Hematopoietic multipotent progenitor cell (in vitro differentiated cells): ENCODE data around the gene PSMD13. TPM values are rescaled to one million over a fixed set of nuclear protein-coding genes. Genes with fewer than 3 reads are reported as not detected.

Experiments used
- DNase-seq, 3 donors: peaks; one replicate each; pipeline ENCODE4 v3.0.0-alpha.2; 2011 to 2015; ENCODE audit warnings: low read depth in 2 of 3, low spot score in 2 of 3
- total RNA-seq: library from RNA; depleted of rRNA; stranded (reverse); fragments of >200 nt; gene quantifications from one replicate; pipeline ENCODE4 v1.2.3, GENCODE V29; 2012

PSMD13 gene
- total RNA-seq, 1 donor, result 73.2 TPM

DNA sequence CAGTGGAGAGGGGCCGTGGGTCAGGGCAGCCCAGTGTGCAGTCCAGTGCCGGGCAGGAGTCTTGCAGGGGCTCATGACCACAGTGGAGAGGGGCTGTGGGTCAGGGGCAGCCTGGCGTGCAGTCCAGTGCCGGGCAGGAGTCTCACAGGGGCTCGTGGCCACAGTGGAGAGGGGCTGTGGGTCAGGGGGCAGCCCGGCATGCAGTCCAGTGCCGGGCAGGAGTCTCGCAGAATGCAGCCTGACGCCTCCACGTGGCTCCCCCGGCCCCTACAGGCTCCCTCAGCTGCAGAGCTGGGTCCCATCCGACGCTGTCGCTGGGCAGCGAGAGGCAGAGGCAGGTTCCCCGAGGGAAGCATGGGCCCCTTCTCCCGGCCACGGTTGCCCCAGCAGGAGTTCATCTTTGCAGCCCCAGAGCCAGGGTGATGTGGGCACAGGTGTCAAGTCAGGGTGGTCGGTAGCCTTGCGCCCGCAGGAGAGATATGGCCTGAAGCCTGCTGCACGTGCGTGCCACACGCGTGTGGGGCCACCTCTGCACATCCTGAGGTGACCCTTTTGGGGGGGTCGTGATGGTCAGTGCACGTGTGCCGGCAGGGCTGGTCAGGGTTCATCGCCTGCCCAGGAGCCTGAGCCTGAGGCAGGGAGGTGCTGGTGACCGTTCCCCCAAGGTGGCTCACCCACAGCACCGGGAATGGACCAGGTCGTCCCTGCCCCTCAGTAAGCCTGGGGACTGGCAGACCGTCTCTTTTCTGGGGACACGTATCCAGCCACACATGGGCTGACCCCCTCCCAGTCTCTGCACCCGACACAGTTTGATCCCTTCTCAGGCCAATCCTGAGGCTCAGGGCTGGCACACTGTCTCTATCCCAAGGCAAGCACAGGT, 59.6 kb downstream of the PSMD13 start:
- DNase-seq, result no peak

DNA sequence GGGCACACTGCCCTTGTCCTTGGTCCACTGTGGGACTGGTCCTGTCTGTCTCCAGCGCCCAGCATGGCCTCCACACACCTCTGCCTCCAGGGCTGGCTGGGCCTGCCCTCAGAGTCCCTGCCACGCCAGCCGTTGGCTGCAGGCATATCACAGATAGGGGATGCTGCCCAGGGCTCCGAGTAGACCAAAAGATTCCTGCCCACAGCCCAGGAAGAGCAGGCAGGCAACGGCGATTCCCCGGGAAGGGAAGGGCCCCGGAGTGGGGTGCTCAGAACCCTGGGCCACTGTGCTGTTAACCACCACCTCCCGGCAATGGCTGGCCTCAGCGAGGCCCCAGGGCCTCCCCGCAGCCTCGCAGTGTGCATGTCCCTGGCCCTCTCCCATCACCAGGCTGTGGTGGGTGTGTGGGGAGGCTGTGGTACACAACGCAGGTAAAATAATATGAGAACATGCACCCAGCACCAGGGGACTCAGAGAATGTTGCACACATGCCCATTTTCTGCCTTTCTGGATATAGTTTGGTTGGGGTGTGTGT, 60.3 kb downstream of the PSMD13 start:
- no peak for DNase-seq

- DNase-seq, result no peak
Observed at GRCh38 chr11:297586-298405, 61.0 kb downstream of the PSMD13 start.

DNA sequence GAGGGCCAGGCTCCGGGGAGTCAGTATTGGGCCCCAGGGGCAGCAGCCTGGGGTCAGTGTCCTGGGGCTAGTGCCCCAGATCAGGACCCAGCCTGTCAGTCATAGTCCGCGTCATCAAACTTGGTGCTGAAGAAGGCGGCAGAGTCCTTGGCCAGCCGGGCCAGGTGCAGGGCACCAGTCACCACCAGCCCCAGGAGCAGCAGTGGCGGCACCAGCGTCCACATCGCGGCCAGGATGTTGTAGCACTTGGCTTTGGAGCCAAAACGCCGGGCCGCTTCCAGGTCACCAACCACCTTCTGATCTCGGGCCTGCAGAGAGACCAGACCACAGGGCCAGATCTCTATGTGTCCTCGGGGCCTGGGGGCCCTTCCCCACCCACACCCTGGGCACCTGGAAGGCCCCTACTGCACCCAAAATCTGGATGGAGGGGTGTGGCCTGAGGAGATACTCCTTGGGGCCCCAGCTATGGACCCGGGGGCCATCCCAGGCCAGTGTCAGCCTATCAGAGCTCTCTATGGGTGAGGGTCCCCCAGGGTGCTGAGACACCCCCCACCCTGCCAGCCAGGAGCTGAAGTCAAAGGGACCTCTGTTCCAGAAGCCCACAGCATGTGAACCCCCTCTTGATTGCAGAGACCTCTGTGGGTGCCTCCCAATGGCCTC, 61.8 kb downstream of the PSMD13 start:
- DNase-seq, result no peak

GRCh38 chr11:299081-299891, 62.5 kb downstream of the PSMD13 start, which contains the start of gene IFITM5:
Gene IFITM5, minus strand, starts transcription at chr11:299526. Its CDS starts 36 bp downstream, at chr11:299490.
- DNase-seq, result no peak

DNA sequence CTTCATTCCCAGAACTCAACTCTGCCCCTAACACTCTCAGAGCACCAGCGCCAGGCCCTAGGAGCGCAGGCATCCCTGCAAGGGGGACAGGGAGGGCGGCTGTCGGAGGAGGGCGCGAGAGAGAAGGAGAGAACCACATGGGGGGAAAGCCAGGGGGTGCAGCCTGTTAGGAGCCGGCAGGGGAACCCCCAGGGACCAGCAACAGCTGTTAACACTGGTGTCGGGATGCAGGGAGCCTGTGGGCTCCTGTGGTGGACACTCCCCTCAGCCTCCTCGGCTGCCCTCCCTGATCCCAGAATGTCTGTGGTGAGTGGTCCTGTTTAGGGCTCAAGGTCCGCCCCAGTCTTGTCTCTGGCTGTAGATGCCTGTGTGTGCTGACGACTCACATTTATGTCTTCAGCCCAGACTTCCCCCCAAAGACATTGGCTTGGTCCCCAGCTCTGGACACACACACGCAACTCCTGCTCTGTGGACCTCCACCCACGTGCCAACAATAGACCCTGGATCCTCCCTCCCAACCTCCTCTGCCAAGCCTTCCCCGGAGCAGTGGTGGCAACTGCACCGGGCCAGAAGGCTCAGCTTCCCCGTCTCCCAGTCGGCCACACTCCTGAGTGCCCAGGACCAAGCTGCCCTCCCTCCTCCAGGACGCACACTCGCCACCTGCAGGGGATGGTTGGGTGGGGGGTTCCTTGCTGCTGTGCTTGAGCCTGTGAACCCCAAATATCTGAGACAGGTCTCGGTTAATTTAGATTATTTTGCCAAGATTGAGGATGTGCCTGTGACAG, 63.4 kb downstream of the PSMD13 start:
- peak in 2 of 3 donors; percentile 70 to 79 for DNase-seq

Other genes starting within 250 kb of the PSMD13 start
- gene SCGB1C1, start 43.9 kb upstream of the PSMD13 start, total RNA-seq, result not detected
- gene BET1L, start 29.6 kb upstream of the PSMD13 start, total RNA-seq, result 27.2 TPM
- 97.5 TPM for gene RIC8A, start 29.3 kb upstream of the PSMD13 start, total RNA-seq
- gene SIRT3, start 634 bp upstream of the PSMD13 start, total RNA-seq, result 17.8 TPM
- gene NLRP6, start 41.4 kb downstream of the PSMD13 start, total RNA-seq, result 0.54 TPM
- 35.3 TPM for gene PGGHG, start 52.1 kb downstream of the PSMD13 start, total RNA-seq
- gene IFITM5, start 62.5 kb downstream of the PSMD13 start, total RNA-seq, result not detected
- gene IFITM2, start 70.8 kb downstream of the PSMD13 start, total RNA-seq, result 200 TPM
- gene IFITM1, start 77.1 kb downstream of the PSMD13 start, total RNA-seq, result 78.1 TPM
- gene IFITM3, start 83.9 kb downstream of the PSMD13 start, total RNA-seq, result 50.6 TPM
- gene B4GALNT4, start 132.5 kb downstream of the PSMD13 start, total RNA-seq, result 3.5 TPM
- gene PKP3, start 157.2 kb downstream of the PSMD13 start, total RNA-seq, result 0.27 TPM
- 75.7 TPM for gene SIGIRR, start 178.0 kb downstream of the PSMD13 start, total RNA-seq
- gene ANO9, start 205.0 kb downstream of the PSMD13 start, total RNA-seq, result 7.0 TPM
- 42.3 TPM for gene PTDSS2, start 213.3 kb downstream of the PSMD13 start, total RNA-seq